Motor neuron (in vitro differentiated cells): ENCODE data around the gene FBXO45. TPM values are rescaled to one million over a fixed set of nuclear protein-coding genes. Genes with fewer than 3 reads are reported as not detected.
"Not testable (repeated sequence)": the region's sequence is repeated elsewhere in the genome, so short reads cannot be mapped to it uniquely, and the experiment has no call there.

ENCODE experiments used
- ATAC-seq, 8 experiments: fragments of 200-7000 bp; cut with Tn5 transposase; replicated peaks in 6 of 8; 2 replicates each; pipeline ENCODE4 v1.8.0; 2021; ENCODE audit warnings: mild to moderate bottlenecking in 8 of 8, moderate library complexity in 8 of 8
- H3K27ac ChIP-seq, 2 donors: fragments of 250-450 bp; sonication (Bioruptor Pico); 2 replicates each; pipeline ENCODE4 v1.9.0; 2021; ENCODE audit warnings: antibody characterized with exemption in 2 of 2, mild to moderate bottlenecking in 2 of 2, moderate library complexity in 1 of 2
- H3K4me1 ChIP-seq, 2 donors: fragments of 250-450 bp; sonication (Bioruptor Pico); replicated peaks in 1 of 2; 2 replicates each; pipeline ENCODE4 v1.6.1; 2021; ENCODE audit warnings: antibody characterized with exemption in 2 of 2, mild to moderate bottlenecking in 2 of 2, moderate library complexity in 1 of 2
- H3K4me3 ChIP-seq, 5 donors: fragments of 250-450 bp; sonication (Bioruptor Pico); 2 replicates each; pipeline ENCODE4 v1.9.0; 2021; ENCODE audit warnings: antibody characterized with exemption in 5 of 5, mild to moderate bottlenecking in 5 of 5, moderate library complexity in 4 of 5
- WGBS, 10 experiments: fragments of 450-650 bp; shearing (Covaris generic); methylation state at CpG; one replicate each; pipeline ENCODE4 v1.0.0; 2022; 5-methylcytosine and 5-hydroxymethylcytosine counted together
- in situ Hi-C, 9 experiments: fragments of 400-800 bp; cut with MboI; loops; one replicate each; pipeline ENCODE4 v1.15.0; 2021; ENCODE audit warnings: low sequenced_read_pairs in 9 of 9, low pct_unique_long_range_greater_than_20kb in 2 of 9; ENCODE audit not compliant: unreplicated experiment in 9 of 9
- total RNA-seq, 8 experiments: library from RNA; unstranded; fragments of 300-600 nt; gene quantifications; 2 replicates each; pipeline versions ENCODE4 v1.2.3 to v1.2.4, GENCODE V29; 2022

The FBXO45 gene
- total RNA-seq, 8 experiments from 2014 or later, result 4.5 to 16.3 (median 12.4) TPM

DNA sequence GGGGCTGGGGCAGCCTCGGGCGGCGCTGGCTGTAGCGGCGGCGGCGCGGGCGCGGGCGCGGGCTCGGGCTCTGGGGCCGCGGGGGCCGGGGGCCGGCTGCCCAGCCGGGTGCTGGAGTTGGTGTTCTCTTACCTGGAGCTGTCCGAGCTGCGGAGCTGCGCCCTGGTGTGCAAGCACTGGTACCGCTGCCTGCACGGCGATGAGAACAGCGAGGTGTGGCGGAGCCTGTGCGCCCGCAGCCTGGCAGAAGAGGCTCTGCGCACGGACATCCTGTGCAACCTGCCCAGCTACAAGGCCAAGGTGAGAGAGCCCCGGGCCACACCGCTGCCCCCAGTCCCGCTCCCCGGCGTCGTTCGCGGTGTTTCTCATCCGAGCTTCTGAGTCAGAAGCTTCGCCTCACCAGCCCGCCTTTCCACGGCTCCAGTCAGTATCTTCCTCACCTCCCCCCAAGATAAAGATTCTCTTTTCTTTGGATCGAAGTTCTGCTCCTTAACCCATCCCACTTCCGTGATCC is 600 bp downstream of the FBXO45 start:
- peak overlapping the region; percentile 63 to 73 for H3K27ac ChIP-seq
- in situ Hi-C loops, result no loop called here

DNA sequence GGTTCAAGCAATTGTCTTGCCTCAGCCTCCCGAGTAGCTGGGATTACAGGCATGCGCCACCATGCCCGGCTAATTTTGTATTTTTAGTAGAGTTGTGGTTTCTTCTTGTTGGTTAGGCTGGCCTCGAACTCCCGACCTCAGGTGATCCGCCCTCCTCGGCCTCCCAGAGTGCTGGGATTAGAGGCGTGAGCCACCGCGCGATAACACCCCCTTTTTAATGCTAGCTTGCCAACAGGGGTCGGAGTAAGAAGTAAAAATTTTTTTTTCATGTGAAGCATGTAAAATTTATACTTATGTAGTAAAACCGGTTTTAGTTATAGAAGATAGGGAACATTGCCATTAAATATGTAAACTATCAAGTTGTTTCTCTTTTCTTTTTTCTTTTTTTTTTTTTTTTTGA is 1.9 kb downstream of the FBXO45 start:
- ATAC-seq, in situ Hi-C loops: not testable (repeated sequence)
- WGBS, 10 experiments, result 60 to 100% (median 93%) methylated on average over 1 to 12 of the region's 13 CpGs; no CpG with 5 or more reads in 2 of the 10 experiments

More for the DNA sequence above, 600 bp downstream of the FBXO45 start:
- Histone ChIP-seq H3K4me1 (peaks cover 14 to 16% of the 10 kb centered on the region in 2 donors), H3K4me3 (peak overlapping the region; percentile 53 to 99 (median 77))
- peak in 2 of 8 experiments; percentile 37 to 53 for ATAC-seq
- 0 to 10% (median 0%) methylated on average over 1 to 10 of the region's 44 CpGs; no CpG with 5 or more reads in 1 of the 10 experiments for WGBS, 10 experiments

DNA sequence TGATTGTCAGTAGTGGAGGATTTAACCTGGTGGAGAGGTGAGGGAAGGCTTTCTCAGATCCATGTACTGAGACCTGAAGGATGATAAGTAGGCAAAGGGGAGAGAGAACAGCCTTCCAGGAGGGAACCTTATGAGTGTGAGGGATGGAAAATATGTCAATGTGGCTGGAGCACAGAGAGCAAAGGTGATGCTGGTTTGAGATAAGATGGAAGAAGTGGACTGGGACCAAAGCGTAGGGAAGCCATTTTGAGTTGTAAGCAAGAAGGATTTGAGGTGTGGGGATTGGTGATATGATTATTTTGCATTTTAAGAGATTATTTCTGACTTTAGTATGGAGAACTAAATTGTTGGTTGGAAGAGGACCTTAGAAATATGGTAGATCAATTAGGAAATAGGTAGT is 3.9 kb downstream of the FBXO45 start:
- no peak for ATAC-seq
- WGBS, 10 experiments, result 0 to 100% (median 60%) methylated on average over 1 of the region's 1 CpG; no CpG with 5 or more reads in 4 of the 10 experiments
- in situ Hi-C loops, result no loop called here
- peaks cover 13 to 16% of the 10 kb centered on the region in 2 donors for H3K4me1 ChIP-seq
- H3K27ac ChIP-seq, result no peak overlapping the region
- no peak overlapping the region for H3K4me3 ChIP-seq

More for the DNA sequence above, 1.9 kb downstream of the FBXO45 start:
- not testable (repeated sequence) for H3K27ac ChIP-seq, H3K4me3 ChIP-seq
- peaks cover 14 to 16% of the 10 kb centered on the region in 2 donors for H3K4me1 ChIP-seq

DNA sequence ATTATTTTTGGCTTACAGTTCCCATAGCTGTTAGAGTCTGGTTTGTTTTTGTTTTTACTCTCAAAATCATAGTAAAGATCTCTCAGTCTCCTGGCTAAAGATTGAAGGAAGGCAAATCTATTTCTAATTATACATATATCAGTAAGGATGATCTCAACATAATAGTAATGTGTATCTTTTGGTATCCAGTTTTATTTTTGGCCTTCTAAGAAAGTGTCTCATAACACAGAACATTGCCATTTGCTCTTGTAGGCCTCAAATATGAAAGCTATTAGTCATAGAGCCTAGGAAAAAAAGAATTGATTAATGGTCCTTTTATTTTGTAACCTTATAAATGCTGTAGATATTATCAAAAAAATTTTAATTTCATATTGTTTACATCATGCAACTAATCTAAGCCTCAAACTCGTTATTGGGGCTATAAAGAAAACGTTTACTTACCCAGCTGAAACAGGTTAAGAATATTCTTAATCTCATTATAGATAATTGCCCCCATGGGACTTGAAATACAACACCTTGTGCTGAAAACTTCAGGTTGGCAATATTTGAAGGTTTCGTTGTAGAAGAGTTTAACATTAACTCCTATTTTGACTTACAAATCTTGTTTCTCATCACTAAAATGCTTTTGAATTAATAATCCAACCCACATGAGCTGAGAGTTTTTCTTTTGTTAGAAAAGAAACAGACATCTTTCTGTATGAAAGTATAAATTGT is 16.7 kb downstream of the FBXO45 start:
- in situ Hi-C loops, result no loop called here

DNA sequence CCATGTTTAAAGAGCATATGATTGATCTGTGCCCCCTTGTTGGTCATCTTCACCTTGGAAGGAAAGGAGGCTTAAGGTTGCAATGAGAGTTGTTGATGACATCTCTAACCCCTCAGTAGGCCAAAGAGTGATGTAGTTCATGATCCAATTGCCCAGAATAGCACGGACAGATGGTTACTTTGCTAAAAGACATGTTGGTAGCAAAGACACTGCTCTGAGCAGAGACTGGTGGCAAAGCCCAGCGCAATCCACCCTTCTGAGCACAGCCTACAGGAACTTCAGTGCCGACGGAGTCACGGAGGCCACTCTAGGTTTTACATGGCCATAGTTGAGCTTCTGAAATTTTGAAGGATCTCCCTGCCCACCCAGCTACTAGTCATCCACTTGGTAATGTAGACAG is 21.8 kb downstream of the FBXO45 start:
- ATAC-seq, result no peak
- in situ Hi-C loops, result no loop called here
- no peaks in the 10 kb centered on the region for H3K4me1 ChIP-seq
- H3K4me3 ChIP-seq, result no peak overlapping the region
- 77 to 100% (median 91%) methylated on average over 1 to 5 of the region's 5 CpGs; no CpG with 5 or more reads in 2 of the 10 experiments for WGBS, 10 experiments
- H3K27ac ChIP-seq, result no peak overlapping the region

More for the DNA sequence above, 16.7 kb downstream of the FBXO45 start:
- 74 to 93% (median 89%) methylated on average over 2 to 3 of the region's 3 CpGs for WGBS, 10 experiments
- H3K27ac ChIP-seq, result no peak overlapping the region
- no peaks in the 10 kb centered on the region for H3K4me1 ChIP-seq
- no peak overlapping the region for H3K4me3 ChIP-seq
- ATAC-seq, result no peak

DNA sequence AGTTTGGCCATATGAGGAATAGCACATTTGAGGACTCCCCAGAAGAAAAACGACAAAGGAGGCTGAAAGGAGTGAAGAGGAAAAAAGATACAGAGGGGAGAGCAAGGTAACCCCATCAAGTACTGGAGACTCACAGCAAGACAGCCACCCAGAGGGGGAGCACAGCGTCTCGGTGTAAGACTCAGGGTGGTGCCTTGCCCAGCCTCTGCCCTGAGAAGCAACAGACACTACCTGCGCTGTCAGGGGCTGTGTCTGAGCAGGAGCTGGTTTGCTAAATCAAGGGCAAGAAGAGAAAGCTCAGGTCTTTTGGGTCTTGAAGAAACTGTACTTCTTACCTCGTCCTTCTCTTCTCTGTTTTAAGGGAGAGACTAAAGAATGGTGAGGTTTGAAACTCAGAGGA is 27.9 kb downstream of the FBXO45 start:
- peak in 1 of 8 experiments; percentile 18 for ATAC-seq
- H3K4me3 ChIP-seq, result no peak overlapping the region
- WGBS, 10 experiments, result 0 to 67% (median 50%) methylated on average over 1 to 5 of the region's 5 CpGs; no CpG with 5 or more reads in 4 of the 10 experiments

DNA sequence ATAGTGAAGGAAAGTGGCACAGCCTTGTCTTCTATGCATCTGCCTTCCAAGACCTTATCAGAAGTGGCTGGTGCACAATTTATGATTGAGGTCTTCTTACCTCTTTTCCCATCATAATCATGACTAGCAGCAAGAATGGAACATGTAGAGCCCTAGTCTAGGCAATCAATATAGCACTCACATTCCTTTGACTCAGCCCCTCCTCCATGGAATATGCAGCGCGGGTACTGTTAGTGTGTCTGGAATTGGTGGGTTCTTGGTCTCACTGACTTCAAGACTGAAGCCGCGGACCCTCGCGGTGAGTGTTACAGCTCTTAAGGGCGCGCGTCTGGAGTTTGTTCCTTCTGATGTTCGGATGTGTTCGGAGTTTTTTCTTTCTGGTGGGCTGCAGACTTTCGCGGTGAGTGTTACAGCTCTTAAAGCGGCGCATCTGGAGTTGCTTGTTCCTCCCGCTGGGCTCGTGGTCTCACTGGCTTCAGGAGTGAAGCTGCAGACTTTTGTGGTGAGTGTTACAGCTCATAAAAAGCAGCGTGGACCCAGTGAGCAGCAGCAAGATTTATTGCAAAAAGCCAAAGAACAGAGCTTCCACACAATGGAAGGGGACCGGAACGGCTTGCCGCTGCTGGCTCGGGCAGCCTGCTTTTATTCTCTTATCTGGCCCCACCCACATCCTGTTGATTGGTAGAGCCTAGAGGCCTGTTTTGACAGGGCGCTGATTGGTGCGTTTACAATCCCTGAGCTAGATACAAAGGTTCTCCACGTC is 29.7 kb downstream of the FBXO45 start:
- H3K4me3 ChIP-seq, in situ Hi-C loops, H3K4me1 ChIP-seq, H3K27ac ChIP-seq: not testable (repeated sequence)
- WGBS, 10 experiments, result 55 to 100% (median 76%) methylated on average over 4 to 15 of the region's 25 CpGs; no CpG with 5 or more reads in 5 of the 10 experiments
- ATAC-seq, result peak in 5 of 8 experiments; percentile 37 to 77 (median 59)

More for the DNA sequence above, 27.9 kb downstream of the FBXO45 start:
- no peak overlapping the region for H3K27ac ChIP-seq
- H3K4me1 ChIP-seq, result no peaks in the 10 kb centered on the region
- in situ Hi-C loops, result no loop called here

DNA sequence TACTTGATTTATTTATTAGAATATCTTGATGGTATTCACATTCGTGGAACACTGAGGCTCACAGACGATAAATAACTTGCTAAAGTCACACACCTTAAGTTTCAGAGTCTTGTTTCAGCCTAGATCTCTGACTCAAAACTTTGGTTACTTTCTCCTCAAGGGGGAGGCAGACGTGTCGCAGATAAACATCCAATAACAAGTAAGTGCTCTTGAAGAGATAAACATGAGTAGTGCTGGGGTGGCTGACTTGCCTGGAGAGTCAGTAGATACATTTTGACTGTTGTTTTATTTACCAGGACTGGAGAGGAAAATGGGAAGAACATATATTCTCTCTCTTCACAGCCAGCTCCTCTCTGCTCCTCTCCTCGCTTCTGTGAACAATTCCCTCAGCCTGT is 31.3 kb downstream of the FBXO45 start:
- in situ Hi-C loops, result no loop called here
- no peak overlapping the region for H3K27ac ChIP-seq
- no peak for ATAC-seq
- WGBS, 10 experiments, result 54 to 87% (median 79%) methylated on average over 1 to 5 of the region's 5 CpGs; no CpG with 5 or more reads in 2 of the 10 experiments
- no peaks in the 10 kb centered on the region for H3K4me1 ChIP-seq
- H3K4me3 ChIP-seq, result no peak overlapping the region

DNA sequence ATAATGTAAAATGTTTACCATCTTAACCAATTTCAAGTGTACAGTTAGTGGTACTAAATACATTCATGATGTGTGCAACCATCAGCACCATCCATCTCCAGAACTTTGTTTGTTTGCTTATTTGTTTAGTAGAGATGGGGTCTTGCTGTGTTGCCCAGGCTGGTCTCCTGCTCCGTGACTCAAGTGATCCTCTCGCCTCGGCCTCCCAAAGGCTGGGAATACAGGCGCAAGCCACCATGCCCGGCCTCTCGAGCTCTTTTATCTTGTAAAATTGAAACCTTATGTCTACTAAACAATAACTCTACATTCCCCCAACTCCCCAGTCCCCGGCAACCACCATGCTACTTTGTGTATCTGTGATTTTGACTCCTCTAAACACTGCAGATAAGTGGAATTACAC is 31.9 kb downstream of the FBXO45 start:
- 65 to 95% (median 80%) methylated on average over 2 to 4 of the region's 7 CpGs; no CpG with 5 or more reads in 3 of the 10 experiments for WGBS, 10 experiments

DNA sequence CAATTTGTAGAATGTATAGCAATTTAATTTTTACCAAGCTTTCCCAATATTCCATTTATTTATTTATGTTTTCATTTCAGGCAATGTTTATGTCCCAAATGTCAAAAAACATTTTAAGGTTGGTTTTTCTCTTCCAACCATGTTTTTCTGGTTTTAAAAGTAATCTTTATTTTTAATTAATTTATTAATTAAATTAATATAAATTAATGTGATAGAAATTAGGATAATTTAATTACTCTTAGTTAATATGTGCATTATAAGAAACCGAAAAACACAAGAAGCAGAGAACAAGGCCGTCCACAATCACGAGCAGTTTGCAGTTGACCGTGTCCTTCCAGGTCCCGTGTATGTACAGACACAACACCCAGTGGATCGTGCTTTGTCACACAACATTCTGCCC is 34.2 kb downstream of the FBXO45 start:
- in situ Hi-C loops, result no loop called here
- no peak overlapping the region for H3K27ac ChIP-seq
- H3K4me3 ChIP-seq, result no peak overlapping the region
- ATAC-seq, result no peak
- no peaks in the 10 kb centered on the region for H3K4me1 ChIP-seq
- WGBS, 10 experiments, result 67 to 98% (median 87%) methylated on average over 4 to 6 of the region's 6 CpGs

More for the DNA sequence above, 31.9 kb downstream of the FBXO45 start:
- ATAC-seq, result no peak
- Histone ChIP-seq H3K4me1 (no peaks in the 10 kb centered on the region), H3K4me3 (no peak overlapping the region), H3K27ac (no peak overlapping the region)
- in situ Hi-C loops, result no loop called here

DNA sequence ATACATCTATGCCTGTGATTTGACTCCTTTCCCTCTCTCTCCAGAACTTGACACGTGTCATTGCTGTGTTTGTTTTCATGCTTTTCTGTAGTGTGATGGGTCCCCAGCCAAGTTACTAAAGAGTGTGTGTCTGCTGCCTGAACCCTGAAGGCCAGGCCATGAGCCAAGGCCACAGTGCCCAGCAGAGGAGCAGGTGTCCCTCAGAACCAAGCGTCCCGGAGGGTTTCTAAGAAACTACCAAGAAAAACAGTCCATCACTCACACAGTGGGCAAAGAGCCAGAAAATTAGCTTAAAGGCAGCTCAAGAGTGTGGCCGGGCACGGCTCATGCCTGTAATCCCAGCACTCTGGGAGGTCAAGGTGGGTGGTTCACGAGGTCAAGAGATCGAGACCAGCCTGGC is 35.2 kb downstream of the FBXO45 start:
- Histone ChIP-seq H3K4me3 (no peak overlapping the region), H3K27ac (no peak overlapping the region), H3K4me1 (no peaks in the 10 kb centered on the region)
- ATAC-seq, result no peak
- 14 to 93% (median 63%) methylated on average over 1 to 7 of the region's 7 CpGs; no CpG with 5 or more reads in 4 of the 10 experiments for WGBS, 10 experiments
- in situ Hi-C loops, result no loop called here

DNA sequence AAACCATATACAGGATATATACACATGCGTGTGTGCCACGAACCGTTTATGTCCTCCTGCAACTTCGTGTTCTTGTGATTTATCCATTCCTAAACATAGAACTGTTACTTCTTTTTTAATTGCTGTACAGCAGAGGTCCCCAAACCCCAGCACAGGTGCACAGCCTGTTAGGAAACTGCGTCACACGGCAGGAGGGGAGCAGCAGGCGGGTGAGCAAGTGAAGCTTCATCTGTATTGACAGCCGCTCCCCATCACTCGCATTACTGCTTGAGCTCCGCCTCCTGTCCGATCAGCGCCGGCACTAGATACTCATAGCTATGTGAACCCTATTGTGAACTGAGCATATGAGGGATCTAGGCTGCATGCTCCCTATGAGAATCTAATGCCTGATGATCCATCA is 36.1 kb downstream of the FBXO45 start:
- no peak overlapping the region for H3K27ac ChIP-seq
- ATAC-seq, result no peak
- 19 to 100% (median 66%) methylated on average over 1 to 13 of the region's 13 CpGs for WGBS, 10 experiments

DNA sequence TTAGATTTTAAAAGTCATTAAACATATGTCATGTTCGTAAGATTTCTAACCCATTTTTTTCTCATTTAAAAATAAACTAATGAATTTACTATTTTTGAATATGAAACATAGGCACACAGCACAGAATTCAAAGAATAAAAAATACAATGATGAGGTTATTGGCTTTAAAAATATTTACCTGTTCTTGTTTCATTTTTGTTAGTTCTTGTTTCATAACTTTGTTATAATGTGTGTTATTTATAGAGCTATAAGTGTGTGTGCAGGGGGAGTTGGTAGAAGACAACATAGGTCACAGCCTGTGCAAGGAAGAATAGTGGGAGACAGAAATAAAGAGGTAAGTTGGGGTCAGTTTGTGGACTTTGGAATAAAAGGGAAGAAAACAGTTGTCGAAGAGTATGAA is 40.2 kb downstream of the FBXO45 start:
- 44 to 94% (median 77%) methylated on average over 1 to 2 of the region's 2 CpGs for WGBS, 10 experiments
- H3K27ac ChIP-seq, result no peak overlapping the region
- ATAC-seq, result no peak
- no peak overlapping the region for H3K4me3 ChIP-seq
- H3K4me1 ChIP-seq, result peaks cover 0 to 4% of the 10 kb centered on the region in 2 donors
- in situ Hi-C loops, result no loop called here

More for the DNA sequence above, 36.1 kb downstream of the FBXO45 start:
- in situ Hi-C loops, result no loop called here
- no peaks in the 10 kb centered on the region for H3K4me1 ChIP-seq
- no peak overlapping the region for H3K4me3 ChIP-seq
